ENCODE data around the gene RAD21L1.

DNA sequence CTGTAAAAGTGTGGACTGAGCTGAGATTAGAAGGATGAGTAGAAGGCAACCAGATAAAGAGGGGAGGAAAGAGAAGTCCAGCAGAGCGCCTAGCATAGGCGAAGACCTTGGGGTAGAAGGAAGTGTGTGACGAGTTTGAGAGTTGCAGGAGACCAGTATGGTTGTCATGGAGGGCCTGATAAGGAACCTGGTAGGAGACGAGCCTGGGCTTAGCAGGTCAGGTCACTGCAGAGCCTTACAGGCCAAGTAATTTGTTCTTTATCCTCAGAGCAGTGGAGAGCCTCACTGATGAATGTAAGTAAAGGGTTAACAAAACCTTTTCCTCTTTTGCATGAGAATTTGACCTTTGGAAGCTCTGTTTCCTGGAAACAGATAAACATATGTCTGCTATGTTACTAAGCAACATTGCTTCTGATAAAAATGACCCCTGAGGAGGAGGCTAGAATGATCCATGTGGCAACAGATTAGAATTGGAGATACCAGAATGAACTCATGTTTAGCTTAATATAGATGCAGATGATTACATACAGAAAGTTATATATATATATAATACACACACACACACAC lies 38.2 kb upstream of the RAD21L1 start:
- TF ChIP-seq, protein P1, sequence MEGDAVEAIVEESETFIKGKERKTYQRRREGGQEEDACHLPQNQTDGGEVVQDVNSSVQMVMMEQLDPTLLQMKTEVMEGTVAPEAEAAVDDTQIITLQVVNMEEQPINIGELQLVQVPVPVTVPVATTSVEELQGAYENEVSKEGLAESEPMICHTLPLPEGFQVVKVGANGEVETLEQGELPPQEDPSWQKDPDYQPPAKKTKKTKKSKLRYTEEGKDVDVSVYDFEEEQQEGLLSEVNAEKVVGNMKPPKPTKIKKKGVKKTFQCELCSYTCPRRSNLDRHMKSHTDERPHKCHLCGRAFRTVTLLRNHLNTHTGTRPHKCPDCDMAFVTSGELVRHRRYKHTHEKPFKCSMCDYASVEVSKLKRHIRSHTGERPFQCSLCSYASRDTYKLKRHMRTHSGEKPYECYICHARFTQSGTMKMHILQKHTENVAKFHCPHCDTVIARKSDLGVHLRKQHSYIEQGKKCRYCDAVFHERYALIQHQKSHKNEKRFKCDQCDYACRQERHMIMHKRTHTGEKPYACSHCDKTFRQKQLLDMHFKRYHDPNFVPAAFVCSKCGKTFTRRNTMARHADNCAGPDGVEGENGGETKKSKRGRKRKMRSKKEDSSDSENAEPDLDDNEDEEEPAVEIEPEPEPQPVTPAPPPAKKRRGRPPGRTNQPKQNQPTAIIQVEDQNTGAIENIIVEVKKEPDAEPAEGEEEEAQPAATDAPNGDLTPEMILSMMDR (IDR thresholded peaks at IDR 0.05; ENCODE audit: insufficient read depth, low read length): no peak
- TF ChIP-seq GABPA (IDR thresholded peaks at IDR 0.05; ENCODE audit: low read depth): no peak

All from HL-60 (cell line).